ENCODE measurements around the gene DOP1A.
"Not testable (repeated sequence)": the region's sequence is repeated elsewhere in the genome, so short reads cannot be mapped to it uniquely, and the experiment has no call there.

The DOP1A gene

GRCh38 chr6:83155794-83156193 is 88.3 kb downstream of the DOP1A start:
- DNase-seq = no peak

- DNase-seq = no peak
Measured at GRCh38 chr6:83160167-83160566, 92.7 kb downstream of the DOP1A start.

- no peak for DNase-seq
Measured at GRCh38 chr6:83167726-83168278, 100.3 kb downstream of the DOP1A start.

- no peak for DNase-seq
Measured at GRCh38 chr6:83168556-83168955, 101.1 kb downstream of the DOP1A start.

GRCh38 chr6:83169106-83169505 is 101.6 kb downstream of the DOP1A start:
- DNase-seq = no peak

- no peak for DNase-seq
Measured at GRCh38 chr6:83169511-83169910, 102.0 kb downstream of the DOP1A start.

GRCh38 chr6:83176246-83176645 is 108.8 kb downstream of the DOP1A start:
- DNase-seq = no peak

- DNase-seq = no peak
Measured at GRCh38 chr6:83180426-83180950, 113.0 kb downstream of the DOP1A start.

GRCh38 chr6:83182114-83182513 is 114.6 kb downstream of the DOP1A start:
- DNase-seq = no peak

- no peak for DNase-seq
Measured at GRCh38 chr6:83183082-83183828, 115.8 kb downstream of the DOP1A start.

GRCh38 chr6:83185096-83185495 is 117.6 kb downstream of the DOP1A start:
- no peak for DNase-seq

GRCh38 chr6:83188501-83188900 is 121.0 kb downstream of the DOP1A start:
- DNase-seq = no peak

GRCh38 chr6:83190626-83191025 is 123.2 kb downstream of the DOP1A start:
- DNase-seq = no peak

GRCh38 chr6:83191974-83192373 is 124.5 kb downstream of the DOP1A start:
- DNase-seq = not testable (repeated sequence)

GRCh38 chr6:83192456-83192855 is 125.0 kb downstream of the DOP1A start:
- no peak for DNase-seq

- DNase-seq = peak; percentile 92
Measured at GRCh38 chr6:83192871-83193746, 125.6 kb downstream of the DOP1A start, which contains the start of the genes PGM3 and RWDD2A. PGM3 (minus strand) TSS chr6:83193265; CDS start chr6:83191012, 2,253 bp downstream. RWDD2A (plus strand) TSS chr6:83193357; CDS start chr6:83194452, 1,095 bp downstream.

- DNase-seq = peak; percentile 29
Measured at GRCh38 chr6:83193747-83194566, 126.5 kb downstream of the DOP1A start.

- no peak for DNase-seq
Measured at GRCh38 chr6:83198486-83199172, 131.2 kb downstream of the DOP1A start.

- DNase-seq = no peak
Measured at GRCh38 chr6:83199173-83199862, 131.8 kb downstream of the DOP1A start.

- no peak for DNase-seq
Measured at GRCh38 chr6:83199863-83200225, 132.4 kb downstream of the DOP1A start.

- no peak for DNase-seq
Measured at GRCh38 chr6:83202031-83202430, 134.6 kb downstream of the DOP1A start.
